Activated CD4-positive, alpha-beta T cell treated with anti-CD3 and anti-CD28 coated beads, Interleukin-10, Interleukin-2, amounts not matched to agents 100 ng/mL and 50 ng/mL, durations not matched to agents 16 hours and 8 hours (primary cell): Measurements from ENCODE around the gene KCNJ16.

Experiments
- DNase-seq: peaks from one replicate; pipeline ENCODE4 v3.0.0-alpha.2; 2020

KCNJ16 gene

GRCh38 chr17:70070305-70071027 is 4.6 kb upstream of the KCNJ16 start:
- DNase-seq = no peak

- no peak for DNase-seq
These were observed 3.9 kb upstream of the KCNJ16 start for GRCh38 chr17:70071127-70071526.

GRCh38 chr17:70071620-70072019 is 3.4 kb upstream of the KCNJ16 start:
- DNase-seq = no peak

GRCh38 chr17:70072546-70073309 is 2.3 kb upstream of the KCNJ16 start:
- no peak for DNase-seq

- no peak for DNase-seq
These were observed 1.7 kb upstream of the KCNJ16 start for GRCh38 chr17:70073310-70073709.

GRCh38 chr17:70073799-70074198 is 1.2 kb upstream of the KCNJ16 start:
- DNase-seq = no peak

- DNase-seq = no peak
These were observed 692 bp upstream of the KCNJ16 start for GRCh38 chr17:70074236-70074830.

GRCh38 chr17:70076189-70076588 is 1.2 kb downstream of the KCNJ16 start:
- no peak for DNase-seq

GRCh38 chr17:70076831-70077230 is 1.8 kb downstream of the KCNJ16 start:
- no peak for DNase-seq

- no peak for DNase-seq
These were observed 3.5 kb downstream of the KCNJ16 start for GRCh38 chr17:70078549-70078948.

- DNase-seq = no peak
These were observed 4.0 kb downstream of the KCNJ16 start for GRCh38 chr17:70078994-70079531.

- DNase-seq = no peak
These were observed 5.7 kb downstream of the KCNJ16 start for GRCh38 chr17:70080541-70081347.

- no peak for DNase-seq
These were observed 6.9 kb downstream of the KCNJ16 start for GRCh38 chr17:70081885-70082284.

- no peak for DNase-seq
These were observed 9.5 kb downstream of the KCNJ16 start for GRCh38 chr17:70084476-70084875.

GRCh38 chr17:70086516-70086915 is 11.5 kb downstream of the KCNJ16 start:
- no peak for DNase-seq

GRCh38 chr17:70089513-70090148 is 14.6 kb downstream of the KCNJ16 start:
- DNase-seq = no peak

GRCh38 chr17:70091005-70091568 is 16.1 kb downstream of the KCNJ16 start:
- DNase-seq = peak; percentile 8

- DNase-seq = no peak
These were observed 16.7 kb downstream of the KCNJ16 start for GRCh38 chr17:70091696-70092095.

- no peak for DNase-seq
These were observed 18.1 kb downstream of the KCNJ16 start for GRCh38 chr17:70093163-70093562.

GRCh38 chr17:70095455-70095854 is 20.4 kb downstream of the KCNJ16 start:
- DNase-seq = no peak

GRCh38 chr17:70096861-70097260 is 21.8 kb downstream of the KCNJ16 start:
- DNase-seq = no peak

GRCh38 chr17:70098030-70098429 is 23.0 kb downstream of the KCNJ16 start:
- DNase-seq = no peak
